Astrocyte of the cerebellum (primary cell): ENCODE measurements around the gene TFCP2.

Source experiments
- DNase-seq: peaks from one replicate; pipeline ENCODE4 v3.0.0-alpha.2; 2011; ENCODE audit warnings: low read depth
- H3K4me3 ChIP-seq: 2 replicates; pipeline ENCODE4 v1.5.1; 2011; ENCODE audit warnings: mild to moderate bottlenecking, low read depth, low read length, moderate library complexity
- in situ Hi-C: cut with HindIII; loops from 2 replicates; pipeline ENCODE4 v1.10.0; 2017; ENCODE audit warnings: low sequenced_read_pairs
- TF ChIP-seq, protein P1 (sequence below): IDR thresholded peaks from 2 replicates; pipeline ENCODE4 v1.5.1; 2012; ENCODE audit warnings: low read length, low read depth, moderate library complexity, mild to moderate bottlenecking; ENCODE audit errors: missing control alignments

The TFCP2 gene

DNA sequence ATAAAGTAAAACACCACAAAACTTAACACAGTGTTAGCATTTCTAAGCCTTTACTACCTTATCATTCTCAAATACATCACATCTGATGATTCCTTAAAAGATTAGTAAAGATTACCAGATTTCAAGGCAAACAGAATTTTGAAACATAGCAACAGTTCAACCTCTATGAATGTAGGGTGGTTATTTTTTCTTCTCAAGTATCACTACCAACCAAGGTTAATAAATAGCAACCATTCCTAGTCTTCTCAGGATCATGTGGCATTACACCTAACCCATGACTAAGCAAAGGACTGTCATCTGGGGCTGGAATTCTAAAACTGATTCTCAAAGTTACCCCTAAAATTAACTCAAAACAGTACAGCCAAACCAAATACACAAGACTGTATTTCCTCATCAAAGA, 50.1 kb downstream of the TFCP2 start:
- DNase-seq = no peak
- TF ChIP-seq, protein P1, sequence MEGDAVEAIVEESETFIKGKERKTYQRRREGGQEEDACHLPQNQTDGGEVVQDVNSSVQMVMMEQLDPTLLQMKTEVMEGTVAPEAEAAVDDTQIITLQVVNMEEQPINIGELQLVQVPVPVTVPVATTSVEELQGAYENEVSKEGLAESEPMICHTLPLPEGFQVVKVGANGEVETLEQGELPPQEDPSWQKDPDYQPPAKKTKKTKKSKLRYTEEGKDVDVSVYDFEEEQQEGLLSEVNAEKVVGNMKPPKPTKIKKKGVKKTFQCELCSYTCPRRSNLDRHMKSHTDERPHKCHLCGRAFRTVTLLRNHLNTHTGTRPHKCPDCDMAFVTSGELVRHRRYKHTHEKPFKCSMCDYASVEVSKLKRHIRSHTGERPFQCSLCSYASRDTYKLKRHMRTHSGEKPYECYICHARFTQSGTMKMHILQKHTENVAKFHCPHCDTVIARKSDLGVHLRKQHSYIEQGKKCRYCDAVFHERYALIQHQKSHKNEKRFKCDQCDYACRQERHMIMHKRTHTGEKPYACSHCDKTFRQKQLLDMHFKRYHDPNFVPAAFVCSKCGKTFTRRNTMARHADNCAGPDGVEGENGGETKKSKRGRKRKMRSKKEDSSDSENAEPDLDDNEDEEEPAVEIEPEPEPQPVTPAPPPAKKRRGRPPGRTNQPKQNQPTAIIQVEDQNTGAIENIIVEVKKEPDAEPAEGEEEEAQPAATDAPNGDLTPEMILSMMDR = no peak
- in situ Hi-C loops = no loop called here
- H3K4me3 ChIP-seq = no peak overlapping the region

DNA sequence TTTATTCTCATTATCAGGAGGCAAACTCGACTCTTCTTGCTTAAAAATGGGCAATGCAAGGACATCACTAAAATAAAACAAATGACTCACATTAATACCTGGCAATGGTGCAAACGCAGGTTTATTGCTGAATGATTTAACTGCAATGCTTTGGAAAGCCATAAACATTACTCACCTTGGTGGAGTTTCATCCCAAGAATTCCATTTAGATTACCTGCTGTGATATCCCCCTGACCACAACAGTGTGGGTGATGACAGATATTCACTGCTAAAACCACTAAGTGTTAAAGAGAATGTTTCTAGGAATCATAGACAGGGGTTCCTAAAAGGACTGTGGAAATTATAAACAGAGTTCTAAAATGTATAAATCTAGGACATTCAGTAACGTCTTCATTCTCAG, 54.2 kb downstream of the TFCP2 start:
- DNase-seq = peak; percentile 89
- H3K4me3 ChIP-seq = no peak overlapping the region
- TF ChIP-seq, protein P1 = no peak
- in situ Hi-C loops = no loop called here

DNA sequence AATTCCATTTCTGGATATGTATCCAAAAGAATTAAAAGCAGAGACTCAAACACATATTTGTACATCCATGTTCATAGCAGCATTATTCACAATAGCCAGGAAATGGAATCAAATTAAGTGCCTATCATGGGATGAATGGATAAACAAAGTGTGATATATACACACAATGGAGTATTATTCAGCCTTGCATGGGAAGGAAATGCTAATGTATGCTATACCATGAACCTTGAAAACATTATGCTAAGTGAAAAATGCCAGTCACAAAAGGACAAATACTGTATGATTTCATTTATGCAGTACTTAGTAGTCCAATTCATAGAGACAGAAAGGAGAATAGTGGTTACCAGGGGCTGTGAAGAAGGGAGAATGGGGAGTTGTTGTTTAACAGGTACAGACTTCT, 57.4 kb downstream of the TFCP2 start:
- in situ Hi-C loops = no loop called here
- TF ChIP-seq, protein P1 = no peak
- H3K4me3 ChIP-seq = no peak overlapping the region
- no peak for DNase-seq

DNA sequence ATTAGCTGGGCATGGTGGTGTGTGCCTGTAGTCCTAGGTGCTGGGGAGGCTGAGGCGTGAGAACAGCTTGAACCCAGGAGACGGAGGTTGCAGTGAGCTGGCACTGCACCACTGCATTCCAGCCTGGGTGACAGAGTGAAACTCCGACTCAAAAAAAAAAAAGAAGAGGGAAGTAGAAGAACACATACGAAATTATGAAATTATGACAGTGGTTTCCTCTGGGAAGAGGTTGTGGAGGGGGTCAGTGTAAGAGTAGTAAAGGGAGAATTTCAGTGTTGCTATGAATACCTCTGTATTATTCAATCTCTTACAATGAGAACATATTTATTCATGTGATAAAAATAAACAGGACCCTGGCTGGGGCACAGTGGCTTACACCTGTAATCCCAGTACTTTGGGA, 64.8 kb downstream of the TFCP2 start:
- in situ Hi-C loops = no loop called here
- H3K4me3 ChIP-seq = no peak overlapping the region
- no peak for DNase-seq
- TF ChIP-seq, protein P1 = no peak

DNA sequence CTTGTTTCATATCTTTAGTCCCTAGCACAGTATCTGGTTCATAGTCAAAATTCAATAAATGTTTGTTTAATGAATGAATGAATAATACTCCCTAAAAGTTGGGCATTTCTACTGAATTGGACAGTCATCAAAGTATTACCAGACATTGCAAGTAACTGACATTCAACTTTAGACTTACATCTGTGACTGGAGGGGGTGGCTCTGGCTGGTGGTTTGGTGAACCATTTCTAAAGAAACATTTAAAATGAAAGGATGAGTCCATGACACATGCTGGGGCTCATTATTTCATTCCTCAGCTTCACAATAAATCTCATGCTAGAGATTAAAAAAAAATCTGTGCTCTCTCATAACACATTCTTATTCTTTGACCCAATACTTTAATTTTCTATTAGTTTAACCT, 69.0 kb downstream of the TFCP2 start:
- no peak for DNase-seq
- in situ Hi-C loops = no loop called here
- H3K4me3 ChIP-seq = no peak overlapping the region
- TF ChIP-seq, protein P1 = no peak

DNA sequence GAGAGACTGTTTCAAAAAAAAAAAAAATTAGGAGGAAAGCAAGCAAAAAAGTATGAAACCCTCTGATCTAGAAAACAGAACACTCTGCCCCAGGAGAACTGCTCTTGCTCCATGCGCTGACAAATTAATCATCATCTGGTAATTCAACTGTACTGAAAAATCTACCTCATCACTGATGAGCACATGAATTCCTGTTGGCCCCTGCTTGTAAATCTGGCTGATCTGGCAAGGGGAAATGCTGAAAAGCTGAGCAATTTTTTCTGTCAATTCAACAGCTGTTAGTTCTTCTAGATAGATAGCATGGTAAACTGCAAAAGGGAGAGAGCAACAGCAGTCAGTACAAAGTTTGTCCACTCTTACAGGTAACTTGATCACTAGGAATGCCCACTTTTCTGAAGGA, 74.3 kb downstream of the TFCP2 start:
- in situ Hi-C loops = no loop called here
- H3K4me3 ChIP-seq = no peak overlapping the region
- TF ChIP-seq, protein P1 = no peak
- no peak for DNase-seq

DNA sequence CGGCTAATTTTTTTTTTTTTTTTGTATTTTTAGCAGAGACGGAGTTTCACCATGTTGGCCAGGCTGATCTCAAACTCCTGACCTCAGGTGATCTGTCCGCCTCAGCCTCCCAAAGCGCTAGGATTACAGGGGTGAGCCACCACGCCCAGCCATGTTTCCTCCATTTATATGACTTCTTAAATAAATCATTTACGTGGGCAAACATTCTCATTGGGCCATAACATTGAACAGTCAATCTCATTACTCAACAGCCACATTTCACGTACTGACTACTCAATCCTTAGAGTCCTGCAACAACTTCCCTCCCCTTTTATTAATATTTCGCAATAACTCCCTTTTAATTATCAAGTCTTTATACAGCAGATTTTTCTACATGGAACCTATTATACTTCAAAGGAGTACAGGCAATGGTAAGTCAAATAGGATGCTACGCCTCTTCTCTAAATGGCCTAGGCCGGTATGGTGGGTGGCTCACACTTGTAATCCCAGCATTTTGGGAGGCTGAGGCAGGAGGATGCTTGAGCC, 82.2 kb downstream of the TFCP2 start:
- H3K4me3 ChIP-seq = no peak overlapping the region
- TF ChIP-seq, protein P1 = no peak
- DNase-seq = no peak
- in situ Hi-C loops = no loop called here
